LNCaP clone FGC (cell line): Measurements from ENCODE around the gene CAT.

Source experiments
- DNase-seq: peaks from one replicate; pipeline ENCODE4 v3.0.0-alpha.2; 2011; ENCODE audit warnings: low read depth
- H3K4me3 ChIP-seq: 2 replicates; pipeline ENCODE4 v1.5.1; 2011; ENCODE audit warnings: mild to moderate bottlenecking, low read depth, low read length, control low read depth
- TF ChIP-seq, protein P1 (sequence below): IDR thresholded peaks from 2 replicates; pipeline ENCODE4 v1.5.1; 2012; ENCODE audit warnings: mild to moderate bottlenecking; ENCODE audit not compliant: control insufficient read depth, insufficient read depth; ENCODE audit errors: extremely low read depth

CAT gene

DNA sequence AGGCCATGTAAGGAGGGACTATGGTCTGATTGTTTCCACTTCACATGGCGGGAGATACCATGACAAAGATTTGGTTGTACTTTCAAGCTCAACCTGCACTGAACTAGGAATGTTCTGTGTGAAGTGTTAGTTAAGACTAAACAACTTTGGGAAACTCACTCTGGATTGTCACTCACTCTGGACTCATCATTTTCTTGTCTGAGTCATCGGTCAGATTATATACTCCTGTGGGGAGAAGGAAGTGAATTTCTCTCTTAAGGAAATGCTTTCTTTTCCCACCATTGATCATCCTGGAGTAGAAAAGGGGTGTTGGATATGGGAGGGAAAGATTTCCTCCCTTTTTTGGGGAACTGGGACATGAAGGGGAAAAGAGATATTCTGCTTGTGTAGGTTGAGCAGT lies 26.9 kb upstream of the CAT start:
- no peak overlapping the region for H3K4me3 ChIP-seq
- TF ChIP-seq, protein P1, sequence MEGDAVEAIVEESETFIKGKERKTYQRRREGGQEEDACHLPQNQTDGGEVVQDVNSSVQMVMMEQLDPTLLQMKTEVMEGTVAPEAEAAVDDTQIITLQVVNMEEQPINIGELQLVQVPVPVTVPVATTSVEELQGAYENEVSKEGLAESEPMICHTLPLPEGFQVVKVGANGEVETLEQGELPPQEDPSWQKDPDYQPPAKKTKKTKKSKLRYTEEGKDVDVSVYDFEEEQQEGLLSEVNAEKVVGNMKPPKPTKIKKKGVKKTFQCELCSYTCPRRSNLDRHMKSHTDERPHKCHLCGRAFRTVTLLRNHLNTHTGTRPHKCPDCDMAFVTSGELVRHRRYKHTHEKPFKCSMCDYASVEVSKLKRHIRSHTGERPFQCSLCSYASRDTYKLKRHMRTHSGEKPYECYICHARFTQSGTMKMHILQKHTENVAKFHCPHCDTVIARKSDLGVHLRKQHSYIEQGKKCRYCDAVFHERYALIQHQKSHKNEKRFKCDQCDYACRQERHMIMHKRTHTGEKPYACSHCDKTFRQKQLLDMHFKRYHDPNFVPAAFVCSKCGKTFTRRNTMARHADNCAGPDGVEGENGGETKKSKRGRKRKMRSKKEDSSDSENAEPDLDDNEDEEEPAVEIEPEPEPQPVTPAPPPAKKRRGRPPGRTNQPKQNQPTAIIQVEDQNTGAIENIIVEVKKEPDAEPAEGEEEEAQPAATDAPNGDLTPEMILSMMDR = no peak
- no peak for DNase-seq

GRCh38 chr11:34413263-34413662 lies 25.5 kb upstream of the CAT start:
- no peak for DNase-seq
- TF ChIP-seq, protein P1 = no peak

DNA sequence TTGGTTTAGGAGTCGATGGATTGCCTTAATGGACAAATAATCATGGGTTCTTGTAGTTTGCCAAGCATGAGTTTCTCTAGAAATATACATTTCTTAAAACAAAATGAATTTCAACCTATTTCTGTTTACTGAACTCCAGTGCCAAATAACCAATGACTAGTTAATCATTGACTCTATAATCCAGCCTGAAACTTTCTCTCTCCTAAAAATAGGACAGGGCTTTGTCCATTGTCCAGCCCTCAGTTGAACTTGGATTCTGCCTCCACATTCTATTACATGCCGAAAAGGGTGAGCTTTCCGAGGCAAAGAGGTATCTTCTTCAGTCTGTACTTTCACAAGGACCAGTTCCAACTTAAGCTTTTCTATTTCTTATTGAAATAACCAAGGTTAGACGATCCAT lies 23.2 kb upstream of the CAT start:
- no peak overlapping the region for H3K4me3 ChIP-seq
- TF ChIP-seq, protein P1 = no peak
- DNase-seq = no peak

More at GRCh38 chr11:34413263-34413662, 25.5 kb upstream of the CAT start:
- no peak overlapping the region for H3K4me3 ChIP-seq

- TF ChIP-seq, protein P1 = no peak
- H3K4me3 ChIP-seq = no peak overlapping the region
- no peak for DNase-seq
Observed at GRCh38 chr11:34416088-34416487, 22.6 kb upstream of the CAT start.

GRCh38 chr11:34416766-34417165 lies 22.0 kb upstream of the CAT start:
- H3K4me3 ChIP-seq = no peak overlapping the region
- TF ChIP-seq, protein P1 = no peak
- DNase-seq = no peak

DNA sequence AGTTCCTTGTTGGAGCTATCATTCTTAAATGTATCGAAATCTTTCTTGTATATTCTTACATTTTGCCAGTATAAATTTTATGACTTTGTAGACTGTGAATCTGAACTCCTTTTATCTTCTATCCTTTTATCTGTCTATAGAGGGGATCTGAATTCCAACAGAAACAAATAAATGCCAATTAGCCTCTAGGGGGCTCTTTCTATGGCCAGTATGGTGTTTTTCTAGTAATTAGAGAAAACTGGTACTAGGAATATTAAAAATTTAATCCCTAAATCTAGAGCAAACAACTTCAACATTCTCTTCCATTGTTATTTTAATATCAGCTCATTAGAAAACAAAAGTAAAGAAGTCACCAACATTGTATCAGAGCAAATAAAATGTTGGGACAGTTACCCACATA lies 21.5 kb upstream of the CAT start:
- TF ChIP-seq, protein P1 = no peak
- no peak overlapping the region for H3K4me3 ChIP-seq
- no peak for DNase-seq

DNA sequence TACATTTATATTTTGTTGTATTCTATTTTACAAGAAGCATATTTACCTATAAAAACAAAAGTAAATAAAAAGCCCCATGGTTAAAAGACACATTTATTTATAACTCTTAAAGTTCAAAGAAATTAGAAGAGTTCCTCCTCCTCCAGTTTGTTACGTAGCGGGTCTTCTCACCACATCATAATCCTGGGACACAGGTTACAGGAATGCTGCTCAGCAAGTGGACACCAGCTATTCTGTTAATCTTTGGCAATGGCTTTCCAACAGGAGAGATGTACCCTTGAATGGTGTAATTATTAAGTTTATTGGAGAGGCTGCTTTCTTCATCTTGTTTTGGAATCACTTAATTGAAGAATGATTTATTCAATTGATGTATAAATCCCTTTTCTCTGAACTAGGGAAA lies 19.6 kb upstream of the CAT start:
- TF ChIP-seq, protein P1 = no peak
- no peak for DNase-seq
- no peak overlapping the region for H3K4me3 ChIP-seq
